SHP77 treated with DMSO at 0.1 percent for 48 hours (cell line): ENCODE data around the gene DDAH1.
"Not testable (repeated sequence)": the region's sequence is repeated elsewhere in the genome, so short reads cannot be mapped to it uniquely, and the experiment has no call there.

Experiments used
- DNase-seq: peaks from one replicate; lab custom pipeline; 2025; lab: John Stamatoyannopoulos, UW

The DDAH1 gene

GRCh38 chr1:85470130-85470529 lies 5.2 kb upstream of the DDAH1 start:
- DNase-seq, result not testable (repeated sequence)

- no peak for DNase-seq
These were observed 3.1 kb upstream of the DDAH1 start for GRCh38 chr1:85467929-85468540.

- no peak for DNase-seq
These were observed 2.1 kb upstream of the DDAH1 start for GRCh38 chr1:85467036-85467435.

- no peak for DNase-seq
These were observed 801 bp upstream of the DDAH1 start for GRCh38 chr1:85465786-85466134.

- no peak for DNase-seq
These were observed 361 bp downstream of the DDAH1 start for GRCh38 chr1:85464497-85465098.

- no peak for DNase-seq
These were observed 1.0 kb downstream of the DDAH1 start for GRCh38 chr1:85463731-85464496.

GRCh38 chr1:85462931-85463649 lies 1.9 kb downstream of the DDAH1 start:
- DNase-seq, result no peak

- DNase-seq, result no peak
These were observed 3.6 kb downstream of the DDAH1 start for GRCh38 chr1:85461216-85461918.

- DNase-seq, result no peak
These were observed 4.3 kb downstream of the DDAH1 start for GRCh38 chr1:85460555-85461088.

- DNase-seq, result no peak
These were observed 5.7 kb downstream of the DDAH1 start for GRCh38 chr1:85459290-85459689.

- DNase-seq, result no peak
These were observed 10.7 kb downstream of the DDAH1 start for GRCh38 chr1:85454214-85454613.

GRCh38 chr1:85453640-85454194 lies 11.2 kb downstream of the DDAH1 start:
- DNase-seq, result no peak

GRCh38 chr1:85452948-85453347 lies 12.0 kb downstream of the DDAH1 start:
- DNase-seq, result no peak

- DNase-seq, result no peak
These were observed 13.6 kb downstream of the DDAH1 start for GRCh38 chr1:85451236-85451830.

- DNase-seq, result no peak
These were observed 14.1 kb downstream of the DDAH1 start for GRCh38 chr1:85450832-85451231.

- no peak for DNase-seq
These were observed 15.6 kb downstream of the DDAH1 start for GRCh38 chr1:85449356-85449755.

GRCh38 chr1:85448358-85448757 lies 16.6 kb downstream of the DDAH1 start:
- DNase-seq, result no peak

- no peak for DNase-seq
These were observed 17.7 kb downstream of the DDAH1 start for GRCh38 chr1:85447006-85447943.

GRCh38 chr1:85445906-85446305 lies 19.1 kb downstream of the DDAH1 start:
- DNase-seq, result no peak

GRCh38 chr1:85444381-85444780 lies 20.6 kb downstream of the DDAH1 start:
- no peak for DNase-seq
